ENCODE results near the gene PISD.

PISD gene

GRCh38 chr22:31647523-31648320 is 14.3 kb downstream of the PISD start:
- TF ChIP-seq JUND (IDR thresholded peaks at IDR 0.05; ENCODE audit: low read depth), result no peak
- DNase-seq (ENCODE audit: low read depth in 1 of 2, low spot score in 1 of 2), result no peak
- in situ Hi-C loops (cut with HindIII; ENCODE audit: low pct_unique_long_range_greater_than_20kb, low sequenced_read_pairs), result no loop called here

DNA sequence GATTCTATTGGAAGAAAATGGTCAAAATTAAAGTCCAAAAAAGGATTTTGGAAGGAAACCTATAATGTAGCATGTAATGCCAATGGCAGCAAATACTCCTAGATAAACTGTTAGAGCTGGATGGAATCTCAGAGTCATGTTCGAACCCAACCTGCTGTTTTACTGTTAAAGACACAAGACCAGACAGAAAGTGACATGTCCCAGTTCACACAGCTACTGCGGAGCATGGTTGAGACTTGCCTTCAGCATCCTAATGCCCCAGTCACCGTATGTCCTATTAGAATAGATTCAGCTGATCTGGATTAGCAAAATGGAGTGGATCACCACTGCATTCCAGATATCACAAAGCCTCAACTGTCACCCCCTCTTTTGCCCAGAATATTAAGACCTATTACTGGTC is 14.9 kb downstream of the PISD start:
- in situ Hi-C loops (cut with HindIII; ENCODE audit: low pct_unique_long_range_greater_than_20kb, low sequenced_read_pairs), result no loop called here
- DNase-seq (ENCODE audit: low read depth in 1 of 2, low spot score in 1 of 2), result no peak
- no peak for TF ChIP-seq JUND (IDR thresholded peaks at IDR 0.05; ENCODE audit: low read depth)

DNA sequence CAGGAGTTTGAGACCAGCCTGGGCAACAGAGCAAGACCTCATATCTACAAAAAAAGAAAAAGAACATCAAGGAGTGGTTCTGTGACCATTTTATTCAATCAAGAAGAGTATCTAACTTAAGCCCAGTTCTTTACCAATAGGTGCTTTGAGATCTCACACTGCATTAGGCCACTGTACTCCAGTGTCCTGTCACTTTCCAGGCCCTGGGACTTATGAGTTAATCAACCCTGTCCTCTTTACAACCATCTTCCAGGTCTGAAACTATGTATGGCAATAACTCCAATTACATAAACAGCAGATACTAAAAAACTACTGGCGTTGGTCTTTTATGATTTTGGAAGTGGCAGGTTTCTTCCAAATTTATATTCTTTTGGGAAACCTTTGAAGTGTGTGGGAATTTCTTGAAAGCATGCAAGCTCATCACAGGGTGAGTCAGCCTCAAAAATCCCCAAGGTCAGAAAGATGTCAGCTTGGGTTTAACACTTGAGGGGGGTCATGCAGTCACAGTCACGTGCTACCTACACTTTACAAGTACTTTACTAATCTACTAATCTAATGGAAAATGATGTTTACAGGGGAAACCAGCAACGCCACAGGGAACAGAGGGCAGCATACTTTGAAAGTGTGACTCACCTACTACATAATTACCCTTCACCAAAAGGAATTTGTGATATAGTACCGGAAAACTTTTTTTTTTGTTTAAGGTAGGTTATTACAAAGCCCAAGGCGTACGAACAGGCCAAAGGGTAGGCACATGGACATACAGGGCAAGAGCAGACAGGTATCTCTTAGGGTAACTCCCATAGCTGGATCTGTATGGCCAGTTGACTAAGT is 15.6 kb downstream of the PISD start:
- in situ Hi-C loops (cut with HindIII; ENCODE audit: low pct_unique_long_range_greater_than_20kb, low sequenced_read_pairs), result no loop called here
- DNase-seq (ENCODE audit: low read depth in 1 of 2, low spot score in 1 of 2), result no peak
- no peak for TF ChIP-seq JUND (IDR thresholded peaks at IDR 0.05; ENCODE audit: low read depth)

- TF ChIP-seq JUND (IDR thresholded peaks at IDR 0.05; ENCODE audit: low read depth), result no peak
- in situ Hi-C loops (cut with HindIII; ENCODE audit: low pct_unique_long_range_greater_than_20kb, low sequenced_read_pairs), result no loop called here
- DNase-seq (ENCODE audit: low read depth in 1 of 2, low spot score in 1 of 2), result peak in 1 of 2 experiments; percentile 84
These were observed 22.5 kb downstream of the PISD start for GRCh38 chr22:31639436-31640039.

- no peak for TF ChIP-seq JUND (IDR thresholded peaks at IDR 0.05; ENCODE audit: low read depth)
- peak in 1 of 2 experiments; percentile 88 for DNase-seq (ENCODE audit: low read depth in 1 of 2, low spot score in 1 of 2)
- in situ Hi-C loops (cut with HindIII; ENCODE audit: low pct_unique_long_range_greater_than_20kb, low sequenced_read_pairs), result no loop called here
These were observed 24.0 kb downstream of the PISD start for GRCh38 chr22:31637891-31638618.

GRCh38 chr22:31637447-31637890 is 24.5 kb downstream of the PISD start:
- DNase-seq (ENCODE audit: low read depth in 1 of 2, low spot score in 1 of 2), result no peak
- no peak for TF ChIP-seq JUND (IDR thresholded peaks at IDR 0.05; ENCODE audit: low read depth)
- in situ Hi-C loops (cut with HindIII; ENCODE audit: low pct_unique_long_range_greater_than_20kb, low sequenced_read_pairs), result no loop called here

DNA sequence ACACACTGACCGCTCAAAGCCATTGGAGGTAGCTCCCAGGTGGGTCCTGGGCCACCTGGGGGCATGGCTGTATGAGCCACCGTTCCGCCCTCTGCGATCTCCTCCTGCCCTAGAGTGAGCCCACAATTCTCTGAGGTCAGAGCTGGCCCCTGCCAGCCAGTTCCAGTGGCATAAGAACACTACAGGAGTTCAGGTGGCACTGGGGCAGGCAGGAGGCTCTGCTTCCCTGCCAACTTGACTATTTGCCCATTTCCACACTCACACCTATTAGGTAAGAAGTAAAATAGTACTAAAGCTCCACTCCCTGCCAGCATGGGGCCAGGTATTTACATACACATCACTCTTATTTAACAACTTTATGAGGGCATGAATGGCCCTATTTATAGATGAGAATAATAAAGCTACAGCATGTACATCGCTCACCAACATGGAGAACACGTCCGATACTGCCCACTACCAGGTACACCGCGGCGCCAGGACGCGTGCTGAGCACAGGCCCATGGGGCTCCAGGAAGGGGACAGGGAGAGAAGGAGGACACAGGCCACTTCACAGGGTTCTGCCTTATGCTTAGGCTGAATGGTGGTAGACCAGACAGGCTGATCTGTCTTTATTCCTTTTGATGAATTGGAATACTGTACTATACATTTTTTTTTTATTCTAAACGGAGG is 26.2 kb downstream of the PISD start:
- no peak for DNase-seq (ENCODE audit: low read depth in 1 of 2, low spot score in 1 of 2)
- in situ Hi-C loops (cut with HindIII; ENCODE audit: low pct_unique_long_range_greater_than_20kb, low sequenced_read_pairs), result no loop called here
- no peak for TF ChIP-seq JUND (IDR thresholded peaks at IDR 0.05; ENCODE audit: low read depth)

- no peak for DNase-seq (ENCODE audit: low read depth in 1 of 2, low spot score in 1 of 2)
- in situ Hi-C loops (cut with HindIII; ENCODE audit: low pct_unique_long_range_greater_than_20kb, low sequenced_read_pairs), result no loop called here
- TF ChIP-seq JUND (IDR thresholded peaks at IDR 0.05; ENCODE audit: low read depth), result no peak
These were observed 30.6 kb downstream of the PISD start for GRCh38 chr22:31631436-31631835.

DNA sequence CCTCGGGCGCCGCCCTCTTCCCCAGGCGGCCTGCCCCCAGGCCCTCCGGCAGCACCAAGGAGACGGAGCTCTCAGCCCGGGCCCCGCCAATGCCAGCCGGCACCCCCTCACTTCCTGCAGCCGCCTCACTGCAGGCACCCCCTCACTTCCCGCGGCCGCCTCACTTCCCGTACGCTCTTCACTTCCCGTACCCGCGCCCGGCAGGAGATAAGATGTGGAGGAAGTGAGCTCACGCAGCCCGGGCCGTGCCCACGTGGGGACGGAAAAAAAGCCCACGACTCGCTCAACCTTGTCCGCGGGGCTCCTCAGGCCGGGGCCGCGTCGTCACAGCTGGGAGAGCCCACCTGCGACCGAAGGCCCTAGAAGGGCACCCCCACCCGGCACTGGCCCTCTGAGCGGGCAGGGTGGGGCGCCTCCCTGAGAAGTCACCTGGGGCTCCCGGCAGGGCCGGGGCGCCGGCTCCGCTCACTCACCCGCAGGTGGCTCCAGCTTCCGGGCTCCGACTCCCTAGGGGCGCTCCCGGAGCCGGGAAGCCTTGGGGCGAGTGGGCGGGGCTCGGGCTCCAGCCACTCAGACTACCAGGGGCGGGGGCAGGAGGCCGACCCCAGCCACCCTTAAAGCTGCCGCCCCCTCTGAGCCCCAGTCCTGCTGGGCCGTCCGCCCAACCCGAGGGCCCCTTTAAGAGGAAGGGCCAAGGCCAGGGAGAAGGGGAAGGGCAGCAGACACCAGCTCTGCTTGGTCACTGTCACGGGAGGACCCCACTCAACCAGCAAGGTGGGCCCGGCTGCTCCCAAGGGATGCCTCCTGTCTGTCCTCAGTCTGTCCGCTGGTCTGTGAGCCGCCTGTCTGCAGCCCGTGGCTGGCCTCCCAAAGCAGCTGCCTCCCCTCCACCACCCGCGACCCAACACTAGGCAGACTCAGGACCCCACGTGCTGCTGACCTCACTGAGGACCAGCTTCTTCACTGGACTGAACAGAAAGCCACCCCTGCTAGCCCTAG is 31.4 kb downstream of the PISD start:
- DNase-seq (ENCODE audit: low read depth in 1 of 2, low spot score in 1 of 2), result peak; percentile 56 to 80
- in situ Hi-C loops (cut with HindIII; ENCODE audit: low pct_unique_long_range_greater_than_20kb, low sequenced_read_pairs), result no loop called here
- no peak for TF ChIP-seq JUND (IDR thresholded peaks at IDR 0.05; ENCODE audit: low read depth)

GRCh38 chr22:31629741-31630184 is 32.3 kb downstream of the PISD start:
- in situ Hi-C loops (cut with HindIII; ENCODE audit: low pct_unique_long_range_greater_than_20kb, low sequenced_read_pairs), result no loop called here
- TF ChIP-seq JUND (IDR thresholded peaks at IDR 0.05; ENCODE audit: low read depth), result no peak
- DNase-seq (ENCODE audit: low read depth in 1 of 2, low spot score in 1 of 2), result no peak
